Kidney capillary endothelial cell (primary cell): Measurements from ENCODE around the gene KRTAP9-1.
"Not testable (repeated sequence)": the region's sequence is repeated elsewhere in the genome, so short reads cannot be mapped to it uniquely, and the experiment has no call there.

Experiments used
- DNase-seq: peaks from one replicate; pipeline ENCODE4 v3.0.0-alpha.2; 2018; ENCODE audit warnings: low spot score

KRTAP9-1 gene

DNA sequence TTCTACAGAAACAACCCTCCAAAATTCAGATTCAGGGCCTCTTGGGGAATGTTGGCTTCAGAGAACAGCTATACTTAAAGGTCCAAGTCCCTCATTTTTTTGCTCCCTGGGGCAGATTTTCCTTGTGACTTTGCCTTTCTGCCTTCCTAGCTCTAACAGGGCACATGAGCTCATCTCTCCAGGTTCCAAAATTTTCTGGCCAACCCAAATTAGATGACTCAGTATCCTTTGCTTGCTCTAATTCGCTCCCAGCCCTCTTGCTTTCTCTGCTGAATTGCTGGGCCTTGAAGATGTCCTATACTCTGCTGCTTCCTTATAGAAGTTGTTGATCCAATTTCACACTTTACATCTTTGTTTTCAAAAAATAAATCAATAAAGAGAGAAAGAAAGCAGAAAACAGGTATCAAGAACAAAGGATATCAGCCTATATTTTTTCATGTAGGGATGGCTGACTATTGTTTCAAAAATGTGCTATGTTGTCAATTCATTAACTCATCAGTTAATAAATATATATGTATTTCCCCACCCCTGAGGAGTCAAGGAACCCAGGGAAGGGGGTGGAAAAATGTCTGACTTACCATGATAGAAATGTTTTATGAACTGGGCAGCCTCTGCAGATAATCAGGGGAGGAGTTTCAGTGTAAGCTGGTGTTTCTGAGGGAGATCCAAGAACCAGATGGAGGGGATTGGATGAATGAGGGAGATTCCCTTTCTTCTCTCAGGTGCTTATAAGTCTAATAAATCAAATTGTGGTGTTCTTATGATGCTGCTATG lies 10.7 kb upstream of the KRTAP9-1 start:
- DNase-seq = no peak

DNA sequence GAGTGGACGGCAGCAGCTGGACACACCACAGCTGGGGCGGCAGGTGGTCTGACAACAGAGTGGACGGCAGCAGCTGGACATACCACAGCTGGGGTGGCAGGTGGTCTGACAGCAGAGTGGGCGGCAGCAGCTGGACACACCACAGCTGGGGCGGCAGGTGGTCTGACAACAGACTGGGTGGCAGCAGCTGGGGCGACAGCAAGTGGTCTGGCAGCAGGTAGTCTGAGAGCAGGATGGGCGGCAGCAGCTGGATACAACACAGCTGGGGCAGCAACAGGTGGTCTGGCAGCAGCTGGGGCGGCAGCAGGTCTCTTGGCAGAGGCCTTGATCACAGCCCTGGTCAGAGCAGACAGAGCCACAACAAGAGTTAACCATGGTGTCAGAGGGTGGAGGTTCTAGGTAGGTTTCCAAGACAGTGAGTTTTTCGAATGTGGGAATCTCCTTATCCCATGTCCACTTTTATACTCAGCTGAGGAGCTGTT lies 5.2 kb upstream of the KRTAP9-1 start, which contains the start of gene KRTAP4-1:
KRTAP4-1 (minus strand) TSS at position 432 of the 482 bp plus-strand sequence; CDS start at position 375, 57 bp downstream.
- DNase-seq = no peak

DNA sequence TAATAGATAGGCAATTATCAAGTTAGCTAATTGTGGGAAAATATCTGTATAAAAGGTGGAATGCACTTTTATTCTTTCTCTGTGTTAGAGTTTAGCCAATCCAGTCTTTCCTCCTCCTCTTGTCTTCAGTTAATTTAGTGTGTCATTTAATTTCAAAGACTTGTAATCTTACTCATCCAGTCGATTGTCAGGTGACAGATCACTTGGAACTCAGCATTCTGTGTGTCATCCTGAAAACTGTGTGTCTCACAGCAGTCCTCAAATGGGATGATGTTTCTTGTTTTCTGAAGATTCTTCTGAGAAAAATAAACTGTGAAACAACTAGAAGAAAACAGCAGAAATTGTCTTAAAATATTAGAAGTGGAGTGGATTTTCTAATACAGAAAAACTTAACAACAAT lies 4.7 kb upstream of the KRTAP9-1 start:
- no peak for DNase-seq

DNA sequence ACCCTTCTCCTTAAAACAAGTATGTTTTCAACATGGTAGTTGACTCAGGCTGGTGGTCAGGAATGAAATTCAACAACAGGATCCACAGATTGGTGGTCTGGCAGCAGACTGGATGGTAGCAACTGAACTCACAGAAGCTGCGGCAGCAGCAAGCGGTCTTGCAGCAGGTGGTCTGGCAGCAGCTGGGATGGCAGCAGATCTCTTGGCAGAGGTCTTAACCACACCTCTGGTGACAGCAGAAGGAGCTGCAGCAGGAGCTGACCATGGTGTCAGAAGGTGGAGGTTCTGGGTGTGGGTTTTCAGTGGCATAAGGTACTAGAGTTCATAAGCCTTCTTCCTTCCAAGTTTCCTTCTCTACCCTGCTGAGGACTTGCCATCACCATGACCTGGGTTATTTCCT lies 2.8 kb upstream of the KRTAP9-1 start:
- DNase-seq = no peak

DNA sequence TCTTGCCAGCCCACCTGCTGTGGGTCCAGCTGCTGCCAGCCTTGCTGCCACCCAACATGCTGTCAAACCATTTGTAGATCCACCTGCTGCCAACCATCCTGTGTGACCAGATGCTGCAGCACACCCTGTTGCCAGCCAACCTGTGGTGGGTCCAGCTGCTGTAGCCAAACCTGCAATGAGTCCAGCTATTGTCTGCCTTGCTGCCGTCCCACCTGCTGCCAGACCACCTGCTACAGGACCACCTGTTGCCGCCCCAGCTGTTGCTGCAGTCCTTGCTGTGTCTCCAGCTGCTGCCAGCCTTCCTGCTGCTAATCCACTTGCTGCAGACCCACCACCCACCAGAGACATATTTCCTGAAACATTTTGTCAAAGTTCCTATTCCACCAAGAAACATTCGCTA lies 641 bp downstream of the KRTAP9-1 start:
- no peak for DNase-seq

DNA sequence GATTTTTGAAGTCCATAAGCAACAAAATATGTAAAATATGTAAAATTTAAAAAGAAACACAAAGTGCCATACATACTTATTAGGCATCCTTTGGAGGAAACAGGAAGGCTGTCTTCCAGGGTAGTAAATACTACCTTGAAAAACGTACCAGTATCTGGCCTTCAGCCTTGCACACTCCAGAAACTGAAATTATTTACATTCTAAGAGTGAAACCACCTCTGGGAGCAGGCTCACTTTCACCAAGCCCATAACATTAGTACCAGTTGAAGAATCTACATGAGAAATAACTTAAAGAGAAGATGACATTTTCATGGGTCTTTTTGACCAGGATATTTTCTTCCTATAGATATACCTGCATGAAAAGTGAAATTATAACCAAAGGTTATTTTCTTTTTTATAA lies 6.4 kb downstream of the KRTAP9-1 start:
- DNase-seq = no peak

- no peak for DNase-seq
Observed at GRCh38 chr17:41199421-41200078, 9.9 kb downstream of the KRTAP9-1 start.

- DNase-seq = no peak
Observed at GRCh38 chr17:41211845-41212466, 22.3 kb downstream of the KRTAP9-1 start.

DNA sequence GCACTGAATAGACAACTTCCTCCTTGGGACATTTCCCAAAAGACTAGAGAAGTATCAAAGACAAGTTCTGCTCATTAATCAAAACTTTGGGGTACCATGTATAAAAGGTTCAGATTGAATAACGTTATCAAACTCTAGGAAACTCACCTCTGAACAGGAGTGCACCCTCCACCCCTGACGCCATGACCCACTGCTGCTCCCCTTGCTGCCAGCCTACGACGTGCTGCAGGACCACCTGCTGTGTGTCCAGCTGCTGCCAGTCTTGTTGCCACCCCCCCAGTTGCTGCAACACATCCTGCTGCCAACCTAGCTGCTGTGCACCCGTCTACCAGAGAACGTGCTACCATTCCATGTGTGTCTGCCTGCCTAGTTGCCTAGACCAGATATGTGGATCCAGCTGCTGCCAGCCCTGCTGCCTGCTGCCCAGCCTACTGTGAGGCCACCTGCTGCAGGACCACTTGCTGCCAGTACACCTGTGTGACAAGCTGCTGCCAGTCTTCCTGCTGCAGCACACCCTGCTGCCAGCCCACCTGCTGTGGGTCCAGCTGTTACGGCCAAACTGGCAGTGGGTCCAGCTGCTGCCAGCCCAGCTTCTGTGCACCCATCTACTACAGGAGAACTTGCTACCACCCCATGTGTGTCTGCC lies 23.0 kb downstream of the KRTAP9-1 start:
- no peak for DNase-seq

GRCh38 chr17:41215681-41216080 lies 26.0 kb downstream of the KRTAP9-1 start:
- DNase-seq = no peak

DNA sequence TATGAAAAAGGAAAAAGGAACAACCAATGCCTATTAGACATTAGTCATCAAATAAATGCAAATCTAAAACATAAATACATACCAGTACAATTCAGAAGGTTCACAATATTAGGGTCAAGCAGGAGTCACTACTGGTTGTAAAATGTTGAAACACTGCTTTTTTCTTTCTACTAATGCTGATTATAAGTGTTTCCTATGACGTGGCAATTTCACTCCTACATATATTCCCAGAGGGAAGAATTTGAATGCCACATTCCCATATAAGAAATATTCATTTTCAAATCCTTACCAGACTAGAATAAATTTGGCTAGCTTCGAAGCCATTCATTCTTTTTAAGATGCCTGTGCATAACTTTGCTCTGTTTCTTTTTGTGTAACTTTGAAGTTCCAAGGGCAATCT lies 34.1 kb downstream of the KRTAP9-1 start:
- DNase-seq = no peak

DNA sequence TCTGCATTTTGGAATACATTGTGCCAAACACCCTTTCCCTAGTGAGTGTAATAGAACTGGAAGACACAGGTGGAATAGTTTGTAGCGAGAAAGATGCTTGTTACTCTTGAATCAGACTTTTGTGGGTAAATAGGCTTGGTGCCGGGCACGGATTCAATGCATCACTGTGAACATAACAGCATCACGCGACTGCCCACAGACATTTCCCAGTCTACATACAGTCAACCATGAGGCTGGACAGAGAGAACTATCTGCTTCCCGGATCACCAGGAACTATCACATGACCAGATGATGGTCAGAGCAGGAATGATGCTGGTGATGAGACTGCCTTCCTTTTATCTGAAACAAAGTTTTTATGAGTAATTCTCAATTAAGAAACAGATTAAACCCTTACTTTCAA lies 36.4 kb downstream of the KRTAP9-1 start:
- DNase-seq = no peak

GRCh38 chr17:41226598-41227095 lies 37.0 kb downstream of the KRTAP9-1 start, which contains the start of gene KRTAP9-2:
Gene KRTAP9-2 (plus strand): TSS chr17:41226648. CDS start chr17:41226655, 7 bp downstream.
- not testable (repeated sequence) for DNase-seq

- DNase-seq = no peak
Observed at GRCh38 chr17:41230094-41230493, 40.4 kb downstream of the KRTAP9-1 start.

DNA sequence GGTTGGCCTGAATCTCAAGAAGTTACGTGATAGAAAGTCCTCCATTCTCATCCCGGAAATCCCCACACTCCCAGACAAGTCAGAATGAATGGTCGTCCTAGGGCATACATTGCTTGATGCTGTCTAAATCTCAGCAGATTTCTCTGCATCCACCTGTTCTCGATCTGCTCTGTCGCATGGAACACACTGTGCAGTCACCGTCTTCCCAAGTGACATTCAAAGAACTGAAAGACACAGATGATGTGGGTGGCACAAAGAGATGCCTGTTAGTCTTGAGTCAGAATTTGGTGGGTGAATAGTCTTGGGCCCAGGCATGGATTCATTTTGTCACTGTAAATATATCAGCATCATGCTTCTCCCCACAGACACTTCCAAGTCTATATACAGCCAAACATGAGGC lies 42.0 kb downstream of the KRTAP9-1 start:
- DNase-seq = no peak

- DNase-seq = not testable (repeated sequence)
Observed at GRCh38 chr17:41232399-41233105, 42.9 kb downstream of the KRTAP9-1 start, which contains the start of gene KRTAP9-3. Gene KRTAP9-3 (plus strand): TSS chr17:41232449. CDS start chr17:41232502, 53 bp downstream.

- not testable (repeated sequence) for DNase-seq
Observed at GRCh38 chr17:41237116-41237515, 47.4 kb downstream of the KRTAP9-1 start.

- DNase-seq = not testable (repeated sequence)
Observed at GRCh38 chr17:41237949-41238437, 48.3 kb downstream of the KRTAP9-1 start, which contains the start of gene KRTAP9-8. Gene KRTAP9-8 (plus strand): TSS chr17:41237999. CDS start chr17:41238052, 53 bp downstream.
